Activated CD4-positive, alpha-beta T cell treated with anti-CD3 and anti-CD28 coated beads, Interleukin-2, amount 50 U/mL, for 24 hours (primary cell): ENCODE measurements around the gene TMEM132D.

ENCODE experiments used
- DNase-seq, 2 donors: peaks; one replicate each; pipeline ENCODE4 v3.0.0-alpha.2; 2020; ENCODE audit warnings: low read depth in 1 of 2, low spot score in 1 of 2

The TMEM132D gene

DNA sequence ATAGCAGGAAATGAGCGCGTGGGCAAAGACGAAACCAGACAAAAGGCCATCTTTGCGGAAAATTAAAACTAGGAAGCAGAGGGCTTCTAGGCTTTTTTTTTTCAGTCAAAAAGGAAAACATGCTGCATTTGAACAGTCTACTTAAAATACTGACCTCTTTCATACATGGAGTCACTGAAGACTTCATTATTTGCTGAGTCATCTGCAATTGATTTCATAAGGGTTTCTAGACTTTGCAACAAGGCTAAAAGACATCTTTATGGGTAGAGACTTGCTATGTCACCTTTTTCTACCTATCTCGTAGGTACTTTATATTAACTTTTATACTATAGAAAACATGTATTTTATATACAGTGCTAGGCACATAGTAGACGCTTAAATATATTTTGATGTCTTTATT, 238.4 kb downstream of the TMEM132D start:
- DNase-seq: no peak

DNA sequence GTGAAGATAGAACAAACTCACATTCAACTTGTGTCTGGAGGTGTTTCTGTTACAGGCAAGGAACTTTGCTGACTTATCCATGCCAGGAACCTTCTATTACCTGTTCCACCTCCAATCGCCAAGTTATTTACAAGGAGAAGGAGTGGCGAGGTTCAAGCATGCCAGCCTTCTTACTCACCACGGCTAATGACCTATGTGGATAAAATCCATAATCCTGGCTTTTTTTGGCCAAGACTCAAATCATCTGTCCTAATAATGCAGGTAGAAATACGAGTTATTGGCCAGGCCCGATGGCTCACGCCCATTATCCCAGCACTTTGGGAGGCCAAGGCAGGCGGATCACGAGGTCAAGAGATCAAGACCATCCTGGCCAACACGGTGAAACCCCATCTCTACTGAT, 241.6 kb downstream of the TMEM132D start:
- DNase-seq: no peak

DNA sequence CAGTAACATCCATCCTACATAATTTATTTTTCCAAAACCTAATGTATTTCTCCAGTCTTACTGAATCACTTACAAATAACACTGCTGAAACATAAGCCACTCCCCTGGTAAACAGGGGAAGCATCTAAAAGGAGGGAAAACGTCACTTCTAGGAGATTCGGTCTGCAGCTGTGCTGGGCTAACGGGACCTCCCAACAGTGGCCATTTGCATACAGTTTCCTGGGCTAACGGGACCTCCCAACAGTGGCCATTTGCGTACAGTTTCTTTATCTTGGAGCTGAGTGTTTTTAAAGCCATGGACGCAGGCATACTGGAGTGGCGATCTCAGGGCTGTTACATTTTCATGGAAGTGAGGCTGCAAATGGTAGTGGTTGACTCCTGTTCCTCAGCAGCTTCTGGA, 242.9 kb downstream of the TMEM132D start:
- DNase-seq: no peak

DNA sequence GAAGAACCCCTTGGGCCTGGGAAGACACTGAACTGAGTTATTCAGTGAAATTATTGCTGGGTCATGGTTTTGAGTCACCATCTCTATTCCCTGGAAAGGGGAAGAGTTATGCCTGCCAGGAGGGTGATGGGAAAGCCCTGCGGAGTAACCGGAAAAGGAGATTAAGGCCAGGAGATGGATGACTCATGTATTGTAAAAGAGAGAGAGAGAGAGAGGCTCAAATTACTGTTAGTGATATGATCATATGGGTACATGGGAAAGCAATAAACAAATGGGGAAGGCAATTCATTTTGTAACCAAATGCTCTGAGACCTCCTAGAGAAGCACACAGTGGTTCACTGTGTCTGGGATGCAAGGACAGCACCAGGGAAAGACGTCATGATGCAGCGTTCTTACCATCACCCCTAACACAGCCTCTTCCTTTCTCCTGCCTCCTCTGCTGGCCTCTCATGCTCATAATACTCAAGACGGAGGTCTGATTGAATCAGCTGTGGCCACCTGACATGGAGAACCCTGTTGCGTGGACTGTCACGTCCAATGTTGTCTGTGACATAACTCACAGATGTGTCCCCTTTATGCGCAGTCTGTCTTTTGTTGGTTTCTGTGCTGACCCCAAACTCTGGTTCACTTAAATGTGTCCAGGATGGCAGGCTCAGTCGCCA, 243.7 kb downstream of the TMEM132D start:
- DNase-seq: no peak

DNA sequence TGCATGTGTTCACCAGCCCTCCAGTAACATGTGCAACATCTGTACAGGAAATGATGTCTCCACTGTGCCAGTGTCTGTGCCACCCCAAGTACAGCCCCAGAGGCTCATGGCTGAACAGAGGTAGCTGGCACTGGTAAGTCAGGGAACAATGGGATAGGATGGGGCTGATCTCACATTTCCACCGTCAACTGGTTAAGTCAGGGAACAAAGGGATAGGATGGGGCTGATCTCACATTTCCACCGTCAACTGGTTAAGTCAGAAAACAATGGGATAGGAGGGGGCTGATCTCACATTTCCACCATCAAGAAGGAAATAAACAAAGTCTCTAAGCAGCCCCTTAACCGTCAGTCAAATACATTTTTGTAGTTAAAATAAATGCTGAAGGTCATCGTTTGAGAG, 246.6 kb downstream of the TMEM132D start:
- DNase-seq: no peak

DNA sequence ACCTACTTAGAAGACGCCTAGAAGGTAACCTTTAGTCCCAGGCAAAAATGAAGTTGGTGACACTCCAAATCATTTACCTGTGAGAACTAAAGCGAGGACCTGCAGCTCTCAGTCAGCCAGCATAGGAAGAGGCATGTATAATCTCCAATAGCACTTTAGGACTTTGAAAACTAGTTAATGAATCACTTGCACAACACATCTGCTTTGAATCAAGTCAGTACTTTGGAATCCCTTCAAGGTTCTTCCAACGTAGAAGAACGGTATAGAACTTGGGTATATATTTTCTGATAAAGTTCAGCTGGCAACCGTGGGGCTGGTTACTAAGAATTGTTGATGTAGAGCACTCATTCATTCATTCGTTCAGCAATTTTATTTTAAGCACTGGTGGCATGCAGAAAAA, 251.9 kb downstream of the TMEM132D start:
- no peak for DNase-seq

DNA sequence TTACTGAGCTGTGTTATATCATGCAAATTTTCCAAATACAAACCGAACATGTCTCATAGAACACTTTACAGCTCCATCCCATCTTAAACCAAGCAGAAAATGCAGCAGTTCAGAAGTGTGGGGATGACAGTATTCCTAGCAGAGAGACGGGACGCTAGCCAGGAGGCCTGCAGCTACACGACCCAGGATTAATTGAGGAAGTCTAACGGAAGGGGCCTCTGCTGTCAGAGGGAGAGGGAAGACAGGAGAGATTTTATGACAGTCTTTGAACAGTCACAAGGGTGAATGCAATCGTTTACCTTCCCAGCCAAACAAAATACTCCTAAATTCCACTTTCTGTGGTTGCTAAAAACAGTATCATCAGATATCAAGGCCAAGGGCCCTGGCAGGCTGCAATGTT, 261.9 kb downstream of the TMEM132D start:
- DNase-seq: no peak

DNA sequence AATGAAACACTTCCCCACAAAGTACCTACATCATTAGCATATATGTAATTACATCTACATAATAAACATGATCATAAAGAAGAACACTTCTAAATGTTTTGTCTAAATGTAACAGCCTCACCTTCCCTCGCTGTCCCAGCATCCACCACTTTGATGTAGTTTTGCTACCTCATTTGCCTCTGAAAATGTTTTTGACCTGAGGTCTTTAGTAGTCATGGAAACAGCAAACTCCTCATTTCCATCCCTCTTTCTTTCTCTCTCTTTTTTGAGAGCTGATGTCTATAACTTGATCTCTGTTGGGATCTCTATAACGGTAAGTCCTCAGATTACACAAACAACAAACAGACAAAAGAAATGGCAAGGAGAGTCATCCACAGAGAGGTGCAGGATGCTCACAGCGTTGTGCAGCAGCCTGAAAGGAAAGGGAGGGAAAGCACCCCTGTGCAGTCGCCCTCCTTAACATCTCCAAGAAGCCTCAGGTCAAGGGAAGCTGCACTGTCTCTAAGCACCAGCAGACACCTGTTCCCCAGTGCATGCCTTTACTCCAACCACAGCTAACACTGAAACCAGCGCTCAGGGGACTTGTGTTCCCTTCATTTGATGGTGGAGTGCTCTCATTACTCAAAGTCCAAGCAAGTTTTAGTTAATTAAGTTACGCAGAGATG, 268.7 kb downstream of the TMEM132D start:
- no peak for DNase-seq

DNA sequence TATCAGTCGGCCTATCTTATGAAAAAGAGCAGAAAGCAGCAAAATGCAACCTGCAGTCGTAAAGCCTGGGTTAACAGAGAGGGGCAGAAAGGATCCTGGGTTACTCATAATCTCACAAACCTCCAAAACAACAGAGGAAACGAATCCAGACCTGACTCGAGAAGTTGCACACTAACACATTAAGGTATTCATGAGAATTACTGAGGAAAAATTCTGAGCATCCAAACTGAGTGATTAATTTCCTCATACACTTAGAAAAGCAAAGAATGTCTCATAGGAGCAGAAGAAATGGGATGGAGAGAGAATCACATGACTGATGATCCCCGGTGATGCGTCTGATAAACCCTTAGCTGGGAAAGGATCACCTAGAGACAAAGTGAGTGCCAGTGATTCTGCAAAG, 272.5 kb downstream of the TMEM132D start:
- DNase-seq: no peak

DNA sequence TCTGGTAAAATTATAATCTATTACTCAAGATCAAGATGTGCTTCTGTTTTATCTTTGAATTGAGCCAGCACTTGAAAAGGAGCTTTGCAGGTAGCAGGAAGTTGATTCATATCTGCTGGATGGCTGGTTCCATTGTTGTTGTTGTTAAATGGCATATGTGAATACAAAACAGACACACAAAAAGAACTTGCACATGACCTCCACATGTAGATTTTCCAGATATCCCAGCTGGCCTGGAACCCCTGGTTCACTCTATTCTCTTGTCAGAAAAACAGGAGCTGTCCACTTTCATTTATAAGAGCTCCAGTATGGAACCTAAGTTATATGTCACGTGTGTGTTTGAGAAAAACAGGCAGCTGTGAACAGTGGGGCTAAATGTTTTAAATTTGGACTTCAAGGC, 273.9 kb downstream of the TMEM132D start:
- no peak for DNase-seq

DNA sequence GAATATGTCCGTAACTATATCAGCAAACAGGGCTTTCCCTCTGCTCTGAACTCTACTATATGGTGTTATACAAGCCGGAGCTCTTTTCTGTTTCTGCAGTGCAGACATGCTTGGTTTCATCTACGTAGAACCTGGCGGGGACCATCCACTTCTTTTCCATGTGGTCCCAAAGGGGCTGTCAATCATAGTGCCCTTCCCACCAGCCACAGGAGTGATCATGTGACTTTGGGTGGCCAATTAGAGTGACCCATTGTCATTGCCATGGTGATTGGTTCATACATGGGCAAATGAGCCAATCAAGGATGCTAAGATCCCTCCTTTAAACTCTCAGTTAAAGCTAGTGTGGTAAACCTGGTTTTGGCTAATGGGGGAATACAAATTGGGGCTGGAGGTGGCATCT, 281.3 kb downstream of the TMEM132D start:
- DNase-seq: no peak

DNA sequence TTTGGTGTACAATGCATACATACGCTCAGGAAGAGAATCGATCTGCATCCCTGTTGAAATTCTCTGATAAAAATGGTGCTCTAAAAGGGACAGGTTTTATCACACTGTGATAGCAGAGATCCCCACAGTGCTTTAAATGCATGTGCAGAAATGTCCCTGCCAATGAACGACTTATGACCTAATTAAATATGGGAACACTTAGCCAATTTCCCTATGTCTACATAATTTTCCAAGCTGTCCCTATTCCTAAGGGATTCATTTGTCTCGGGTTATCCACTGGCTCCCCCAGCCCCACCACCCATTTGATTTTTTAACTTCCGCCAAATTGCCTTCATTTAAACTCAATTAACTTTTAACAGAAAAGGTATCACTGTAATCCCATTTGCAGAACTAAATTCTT, 284.6 kb downstream of the TMEM132D start:
- no peak for DNase-seq

DNA sequence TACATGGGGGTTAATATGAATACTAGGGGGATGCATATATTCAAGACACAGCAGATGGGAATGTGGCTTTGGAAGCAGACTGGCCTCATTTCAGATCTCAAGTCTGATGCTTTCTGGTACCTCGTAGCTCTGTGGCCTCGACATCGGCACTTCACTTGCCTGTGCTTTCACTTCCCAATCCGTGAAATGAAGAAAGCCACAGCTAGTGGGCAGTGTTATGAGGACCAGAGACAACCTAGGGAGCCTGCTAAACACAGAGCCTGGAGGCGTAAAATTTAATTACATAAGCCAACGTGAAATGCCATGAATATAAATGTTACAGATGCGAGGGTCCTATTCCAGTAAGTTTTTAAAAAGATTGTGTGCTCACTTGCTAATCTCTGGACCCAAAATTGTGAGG, 286.0 kb downstream of the TMEM132D start:
- no peak for DNase-seq

DNA sequence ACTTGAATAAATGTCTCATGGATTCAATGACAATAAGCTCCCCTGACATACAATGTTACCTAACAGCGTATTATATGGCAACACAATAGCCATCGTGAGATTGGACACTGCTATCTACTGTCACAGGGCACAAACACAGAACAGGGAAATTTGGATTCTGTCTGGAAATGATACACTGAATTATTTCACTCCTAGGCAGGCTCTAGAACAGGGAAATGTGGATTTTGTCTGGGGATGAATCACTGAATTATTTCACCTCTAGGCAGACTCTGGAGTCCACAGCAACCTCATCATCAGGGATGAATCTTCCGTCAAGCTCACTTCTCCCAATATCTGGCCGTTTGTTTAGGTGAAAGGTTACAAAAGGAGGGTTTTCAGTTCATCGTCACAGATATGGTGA, 288.8 kb downstream of the TMEM132D start:
- DNase-seq: no peak

DNA sequence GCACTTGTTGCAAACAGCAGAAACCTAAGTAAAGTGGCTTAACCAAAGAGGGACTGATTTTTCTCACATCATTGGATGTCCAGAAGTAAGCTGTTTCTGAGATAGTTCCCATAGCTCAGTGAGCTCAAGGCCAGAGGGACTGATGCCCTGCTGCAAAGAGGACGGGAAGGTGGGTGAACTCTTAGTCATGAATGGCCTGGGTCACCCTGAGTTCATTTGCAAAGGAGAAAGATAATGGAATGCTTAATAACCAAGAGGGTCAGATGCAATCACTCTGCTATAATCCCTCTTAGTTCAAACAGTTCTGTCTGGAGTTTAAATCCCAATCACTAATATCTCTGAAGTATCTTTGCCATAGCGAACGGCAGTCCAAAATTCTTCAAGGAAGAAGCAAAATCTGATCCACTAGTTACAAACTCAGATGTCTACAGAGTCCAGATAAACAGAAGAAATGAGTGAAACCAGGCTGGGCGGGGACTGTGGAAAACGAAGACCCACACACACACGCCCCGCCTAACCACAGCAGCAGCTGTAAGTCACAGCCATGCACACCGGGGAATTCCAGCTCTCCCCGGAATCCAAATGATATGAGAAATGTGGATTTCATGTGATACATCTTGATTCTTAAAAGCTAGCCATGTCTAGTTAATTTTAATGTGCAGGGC, 289.5 kb downstream of the TMEM132D start:
- no peak for DNase-seq

DNA sequence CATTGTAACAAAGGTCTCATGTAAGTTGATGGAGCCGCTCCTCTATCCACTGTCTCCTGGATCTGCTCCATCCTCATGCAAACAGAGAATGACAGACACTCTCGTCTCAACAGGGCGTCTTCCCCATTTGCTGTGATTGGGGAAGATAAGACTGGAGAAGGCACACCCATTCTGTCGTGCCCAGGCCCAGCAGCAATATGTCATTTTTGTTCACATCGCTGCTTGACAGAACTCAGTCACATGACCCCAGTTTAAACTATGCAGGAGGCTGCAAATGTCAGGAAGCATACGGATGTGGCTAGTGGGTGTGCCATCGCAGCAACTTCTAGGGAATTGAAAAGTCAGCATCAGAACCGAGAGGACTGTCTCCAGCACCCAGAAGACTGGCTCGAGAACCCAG, 290.5 kb downstream of the TMEM132D start:
- DNase-seq: no peak

DNA sequence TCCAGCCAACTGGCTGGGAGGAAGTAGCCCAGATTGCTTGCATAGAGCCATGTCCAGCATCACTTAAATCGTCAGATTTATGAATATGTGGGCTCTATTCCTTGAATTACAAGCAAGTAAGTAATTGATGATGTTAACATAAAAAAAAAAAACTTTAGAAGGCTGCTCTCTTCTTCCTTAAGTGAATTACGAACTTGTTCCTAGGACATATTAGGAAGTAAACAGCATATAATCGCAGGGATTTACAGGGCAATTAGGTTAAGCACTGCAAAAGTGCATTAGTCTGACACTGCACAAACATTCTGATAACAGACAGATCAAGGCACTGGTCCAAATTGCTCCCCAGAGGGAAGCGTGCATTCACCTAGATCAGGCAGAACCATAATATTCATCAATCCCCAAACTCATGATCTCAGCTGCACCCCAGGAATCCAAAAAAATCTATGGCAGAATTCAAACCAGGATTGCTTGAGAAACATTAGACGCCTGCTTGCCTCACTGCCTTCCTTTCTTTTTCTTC, 293.2 kb downstream of the TMEM132D start:
- DNase-seq: no peak

DNA sequence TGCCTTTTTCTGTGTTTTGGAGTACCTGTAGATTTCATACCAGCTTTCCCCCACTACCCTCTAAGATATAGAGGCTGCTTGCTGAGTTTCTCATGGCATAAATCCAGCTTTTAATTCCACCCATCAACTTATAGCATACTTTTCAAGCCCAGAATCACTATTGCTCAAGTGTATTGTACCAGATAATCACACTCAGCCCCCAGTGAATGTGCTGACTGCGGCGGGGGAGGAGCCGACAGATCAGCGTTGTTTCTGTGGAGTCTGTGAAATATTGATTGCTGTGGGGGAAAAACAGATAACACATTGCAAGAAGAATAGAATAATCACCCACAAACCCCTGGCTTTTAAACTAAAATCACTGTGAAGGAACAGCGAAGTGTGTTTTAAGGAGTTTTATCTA, 296.1 kb downstream of the TMEM132D start:
- no peak for DNase-seq

DNA sequence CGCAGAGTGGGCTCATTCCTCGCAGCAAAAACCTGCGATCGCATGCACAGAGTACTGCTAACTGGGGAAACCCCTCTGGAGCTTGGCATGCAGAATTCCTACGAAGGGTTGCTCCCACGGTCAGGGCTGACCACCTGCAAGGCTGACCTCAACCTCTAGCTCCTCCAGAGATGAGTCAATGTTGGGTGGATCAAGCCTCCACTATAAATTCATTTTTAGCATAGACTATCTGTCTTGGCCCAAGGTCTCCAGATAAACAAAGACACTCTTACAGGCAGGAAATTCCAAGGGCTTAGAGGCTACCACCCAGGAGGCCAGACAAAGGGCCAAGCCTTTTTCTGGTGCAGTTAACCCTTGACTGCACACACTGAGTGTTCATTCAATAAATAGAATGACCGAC, 296.5 kb downstream of the TMEM132D start:
- no peak for DNase-seq

DNA sequence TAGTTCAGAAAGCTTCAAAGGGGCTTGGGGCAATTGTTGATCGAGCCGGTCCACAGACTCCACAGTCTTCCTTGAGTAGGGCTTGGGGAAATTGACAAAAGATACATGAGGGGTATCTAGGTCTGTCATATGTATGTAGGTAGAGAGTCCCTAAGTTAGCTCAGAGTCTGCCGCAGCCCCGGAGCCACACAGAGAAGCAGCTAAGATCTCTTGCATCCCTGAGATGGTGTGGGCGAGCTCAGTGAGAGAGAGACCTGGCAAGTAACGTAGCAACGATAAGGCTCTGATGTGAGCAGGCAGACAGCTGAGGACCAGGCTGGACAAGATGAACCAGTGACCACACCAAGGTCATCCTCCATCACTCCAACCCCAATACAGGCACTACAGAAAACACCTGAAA, 297.6 kb downstream of the TMEM132D start:
- no peak for DNase-seq

DNA sequence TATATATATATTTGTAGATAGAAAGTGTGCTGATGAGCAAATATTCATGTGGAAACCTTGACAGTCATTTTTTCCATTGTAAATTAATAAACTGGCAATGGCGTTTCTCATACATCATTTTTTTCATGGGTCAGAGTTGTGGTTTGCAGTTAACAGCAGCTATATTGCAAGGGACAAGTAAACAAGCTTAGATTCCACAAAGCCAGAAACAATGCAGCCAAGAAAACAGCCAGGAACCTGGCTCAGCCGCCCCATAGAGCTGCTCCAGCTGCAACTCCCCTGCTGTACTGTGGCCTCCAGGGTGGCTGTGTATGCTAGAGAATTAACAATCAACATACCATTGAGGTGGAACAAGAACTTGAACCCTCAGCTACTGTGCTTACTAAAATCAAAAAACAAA, 298.2 kb downstream of the TMEM132D start:
- DNase-seq: no peak

DNA sequence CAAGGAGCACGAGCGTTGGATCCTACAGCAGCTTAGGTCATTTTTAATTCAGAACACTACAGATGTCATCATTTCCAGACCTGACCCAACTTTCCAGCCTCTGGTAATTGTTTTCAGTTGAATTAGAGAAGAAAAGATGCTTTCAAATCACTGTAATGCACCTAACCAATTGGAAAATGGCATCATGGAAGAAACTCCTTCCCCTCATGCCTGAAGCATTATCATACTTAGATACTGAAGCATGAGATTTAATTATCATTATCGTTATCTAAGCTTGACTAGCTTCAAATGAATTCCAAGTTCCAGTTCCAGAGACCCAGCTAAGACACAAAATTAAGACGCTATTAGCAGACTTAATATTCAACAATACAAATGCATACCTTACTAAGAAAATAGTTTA, 299.3 kb downstream of the TMEM132D start:
- DNase-seq: no peak
